ENCODE data around the gene TRMT2A.

TRMT2A gene

DNA sequence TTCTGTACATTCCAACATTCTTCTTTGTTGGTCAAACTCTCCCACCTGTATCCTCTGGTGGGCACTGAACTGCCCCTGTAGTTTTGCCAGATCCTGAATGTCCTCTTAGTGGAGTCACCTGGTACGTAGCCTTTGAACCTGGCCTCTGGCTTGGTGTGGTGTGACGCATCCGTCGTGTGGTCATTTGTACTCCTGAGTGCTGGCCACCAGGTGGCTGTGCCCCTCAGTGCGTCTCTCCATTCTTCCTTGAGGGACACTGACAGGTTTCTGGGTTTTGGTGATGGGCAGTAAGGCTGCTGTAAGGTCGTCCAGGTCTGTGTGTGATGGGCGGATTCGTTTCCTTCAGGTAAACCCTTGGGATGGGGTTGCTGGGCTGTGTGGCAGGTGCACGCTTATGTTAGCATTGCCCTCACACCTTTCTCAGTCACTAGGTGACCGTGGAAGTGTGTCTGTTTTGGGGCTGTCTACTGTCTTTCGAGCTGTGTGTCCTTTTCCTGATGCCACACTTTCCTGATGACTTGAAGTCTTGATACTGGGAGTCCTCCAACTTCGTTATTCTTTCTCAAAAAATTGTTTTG lies 14.7 kb downstream of the TRMT2A start:
- no peak for DNase-seq (ENCODE audit: low read depth)
- in situ Hi-C loops (cut with HindIII; ENCODE audit: low sequenced_read_pairs), result no loop called here
- TF ChIP-seq, protein P1, sequence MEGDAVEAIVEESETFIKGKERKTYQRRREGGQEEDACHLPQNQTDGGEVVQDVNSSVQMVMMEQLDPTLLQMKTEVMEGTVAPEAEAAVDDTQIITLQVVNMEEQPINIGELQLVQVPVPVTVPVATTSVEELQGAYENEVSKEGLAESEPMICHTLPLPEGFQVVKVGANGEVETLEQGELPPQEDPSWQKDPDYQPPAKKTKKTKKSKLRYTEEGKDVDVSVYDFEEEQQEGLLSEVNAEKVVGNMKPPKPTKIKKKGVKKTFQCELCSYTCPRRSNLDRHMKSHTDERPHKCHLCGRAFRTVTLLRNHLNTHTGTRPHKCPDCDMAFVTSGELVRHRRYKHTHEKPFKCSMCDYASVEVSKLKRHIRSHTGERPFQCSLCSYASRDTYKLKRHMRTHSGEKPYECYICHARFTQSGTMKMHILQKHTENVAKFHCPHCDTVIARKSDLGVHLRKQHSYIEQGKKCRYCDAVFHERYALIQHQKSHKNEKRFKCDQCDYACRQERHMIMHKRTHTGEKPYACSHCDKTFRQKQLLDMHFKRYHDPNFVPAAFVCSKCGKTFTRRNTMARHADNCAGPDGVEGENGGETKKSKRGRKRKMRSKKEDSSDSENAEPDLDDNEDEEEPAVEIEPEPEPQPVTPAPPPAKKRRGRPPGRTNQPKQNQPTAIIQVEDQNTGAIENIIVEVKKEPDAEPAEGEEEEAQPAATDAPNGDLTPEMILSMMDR (IDR thresholded peaks at IDR 0.05; ENCODE audit: low read depth, low read length, missing control alignments), result no peak
- H3K4me3 ChIP-seq (ENCODE audit: low read depth, low read length), result no peak overlapping the region

DNA sequence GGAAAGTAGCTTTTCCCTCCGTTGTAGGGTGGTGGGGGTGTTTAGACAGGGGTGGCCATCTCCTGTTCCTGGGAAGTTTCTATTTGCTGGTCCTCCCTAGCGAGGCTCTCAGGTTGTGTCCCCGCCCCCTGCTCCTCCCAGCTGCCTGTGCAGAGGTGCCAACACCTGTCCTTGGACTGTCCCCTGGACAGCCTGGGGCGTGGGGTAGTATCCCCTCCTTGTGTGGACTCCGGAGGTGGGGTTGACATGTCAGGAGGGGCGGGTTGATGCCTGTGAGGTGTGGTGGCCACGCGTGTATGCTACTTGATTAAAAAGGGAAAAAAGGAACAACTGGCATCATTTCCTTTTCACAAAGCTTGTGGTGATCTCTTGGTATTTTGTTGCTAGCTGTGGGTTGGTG lies 15.4 kb downstream of the TRMT2A start:
- in situ Hi-C loops (cut with HindIII; ENCODE audit: low sequenced_read_pairs), result no loop called here
- no peak overlapping the region for H3K4me3 ChIP-seq (ENCODE audit: low read depth, low read length)
- DNase-seq (ENCODE audit: low read depth), result no peak
- TF ChIP-seq, protein P1 (IDR thresholded peaks at IDR 0.05; ENCODE audit: low read depth, low read length, missing control alignments), result no peak

- no peak overlapping the region for H3K4me3 ChIP-seq (ENCODE audit: low read depth, low read length)
- DNase-seq (ENCODE audit: low read depth), result no peak
- TF ChIP-seq, protein P1 (IDR thresholded peaks at IDR 0.05; ENCODE audit: low read depth, low read length, missing control alignments), result no peak
- in situ Hi-C loops (cut with HindIII; ENCODE audit: low sequenced_read_pairs), result no loop called here
Measured at GRCh38 chr22:20099099-20099711, 17.8 kb downstream of the TRMT2A start.

- TF ChIP-seq, protein P1 (IDR thresholded peaks at IDR 0.05; ENCODE audit: low read depth, low read length, missing control alignments), result no peak
Measured at GRCh38 chr22:20096574-20097420, 20.2 kb downstream of the TRMT2A start.

DNA sequence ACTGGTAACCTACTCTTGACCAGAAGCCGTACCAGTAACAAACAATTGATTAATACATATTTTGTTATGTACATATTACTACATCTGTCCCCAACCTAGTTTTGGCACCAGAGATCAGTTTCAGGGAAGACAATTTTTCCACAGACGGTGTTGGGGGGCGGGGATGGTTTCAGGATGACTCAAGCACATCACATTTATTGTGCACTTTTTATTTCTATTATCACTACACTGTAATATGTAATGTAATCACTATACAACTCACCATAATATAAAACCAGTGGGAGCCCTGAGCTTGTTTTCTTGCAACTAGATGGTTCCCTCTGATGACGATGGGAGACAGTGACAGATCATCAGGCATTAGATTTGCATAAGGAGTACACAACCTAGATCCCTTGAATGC lies 21.5 kb downstream of the TRMT2A start:
- no peak overlapping the region for H3K4me3 ChIP-seq (ENCODE audit: low read depth, low read length)
- TF ChIP-seq, protein P1 (IDR thresholded peaks at IDR 0.05; ENCODE audit: low read depth, low read length, missing control alignments), result no peak
- DNase-seq (ENCODE audit: low read depth), result no peak
- in situ Hi-C loops (cut with HindIII; ENCODE audit: low sequenced_read_pairs), result no loop called here

More at GRCh38 chr22:20096574-20097420, 20.2 kb downstream of the TRMT2A start:
- in situ Hi-C loops (cut with HindIII; ENCODE audit: low sequenced_read_pairs), result no loop called here
- no peak overlapping the region for H3K4me3 ChIP-seq (ENCODE audit: low read depth, low read length)
- DNase-seq (ENCODE audit: low read depth), result no peak

DNA sequence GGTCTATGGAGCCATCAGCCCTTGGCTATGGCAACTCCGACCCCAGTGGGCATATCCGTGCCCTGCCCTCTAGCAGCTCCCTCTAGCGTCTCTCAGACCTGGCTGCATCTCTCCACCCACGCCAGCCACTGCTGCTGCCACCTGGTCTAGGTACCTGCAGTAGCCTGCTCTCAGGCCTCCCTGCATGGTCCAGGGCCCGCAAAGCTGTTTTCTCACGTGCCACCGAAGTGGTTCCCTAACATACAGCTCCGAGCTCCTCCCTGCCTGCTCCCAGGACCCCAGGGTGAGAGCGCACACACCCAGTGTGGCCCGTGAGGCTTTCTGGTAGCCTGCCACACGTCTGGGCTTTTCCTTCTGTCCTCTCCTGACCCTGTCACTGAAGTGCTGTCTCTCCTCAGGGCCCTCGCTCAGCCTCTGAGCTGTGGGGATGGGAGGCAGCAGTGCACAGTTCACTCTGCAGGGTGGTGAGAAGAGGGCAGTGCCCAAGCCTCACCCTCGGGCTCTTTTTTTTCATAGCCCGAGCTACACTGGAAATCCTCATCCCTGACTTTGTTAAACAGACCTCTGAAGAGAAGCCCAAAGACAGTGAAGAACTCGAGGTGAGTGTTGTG lies 22.7 kb downstream of the TRMT2A start:
- DNase-seq (ENCODE audit: low read depth), result no peak
- in situ Hi-C loops (cut with HindIII; ENCODE audit: low sequenced_read_pairs), result no loop called here
- H3K4me3 ChIP-seq (ENCODE audit: low read depth, low read length), result no peak overlapping the region
- TF ChIP-seq, protein P1 (IDR thresholded peaks at IDR 0.05; ENCODE audit: low read depth, low read length, missing control alignments), result no peak

All from astrocyte of the cerebellum (primary cell).